ENCODE measurements around the gene PDIA5.

GRCh38 chr3:123055352-123055751, 11.5 kb upstream of the PDIA5 start:
- TF ChIP-seq EP300 (conservative IDR thresholded peaks at IDR 0.05; ENCODE audit: poor library complexity, severe bottlenecking), result no peak
- no peak for TF ChIP-seq CTCF (IDR thresholded peaks at IDR 0.05; ENCODE audit: poor library complexity, severe bottlenecking)
- no peak for TF ChIP-seq SMC3 (conservative IDR thresholded peaks at IDR 0.05; ENCODE audit: poor library complexity)
- no peak for TF ChIP-seq POLR2AphosphoS5 (IDR thresholded peaks at IDR 0.05)
- no peak for TF ChIP-seq TAF1 (IDR thresholded peaks at IDR 0.05; ENCODE audit: low read depth)
- no peak for TF ChIP-seq REST (IDR thresholded peaks at IDR 0.05; ENCODE audit: borderline replicate concordance)
